ENCODE measurements around the gene SMIM45.

Gene SMIM45

GRCh38 chr22:41915786-41916493, 36.0 kb upstream of the SMIM45 start:
- no peak for DNase-seq

- no peak for DNase-seq
These were observed 35.1 kb upstream of the SMIM45 start for GRCh38 chr22:41916745-41917358.

- DNase-seq: no peak
These were observed 34.5 kb upstream of the SMIM45 start for GRCh38 chr22:41917375-41917902.

GRCh38 chr22:41917903-41918791, 33.8 kb upstream of the SMIM45 start:
- peak; percentile 62 to 66 for DNase-seq

- peak in 1 of 2 experiments; percentile 15 for DNase-seq
These were observed 32.4 kb upstream of the SMIM45 start for GRCh38 chr22:41919357-41920224.

- DNase-seq: no peak
These were observed 31.5 kb upstream of the SMIM45 start for GRCh38 chr22:41920271-41920976.

GRCh38 chr22:41922328-41922727, 29.6 kb upstream of the SMIM45 start:
- no peak for DNase-seq

- DNase-seq: no peak
These were observed 28.9 kb upstream of the SMIM45 start for GRCh38 chr22:41922940-41923594.

- no peak for DNase-seq
These were observed 28.2 kb upstream of the SMIM45 start for GRCh38 chr22:41923595-41924276.

- DNase-seq: peak; percentile 65 to 66
These were observed 26.0 kb upstream of the SMIM45 start for GRCh38 chr22:41925783-41926460.

GRCh38 chr22:41927813-41928212, 24.1 kb upstream of the SMIM45 start:
- DNase-seq: no peak

- no peak for DNase-seq
These were observed 23.1 kb upstream of the SMIM45 start for GRCh38 chr22:41928593-41929417.

GRCh38 chr22:41929418-41929810, 22.5 kb upstream of the SMIM45 start:
- no peak for DNase-seq

GRCh38 chr22:41931701-41932269, 20.2 kb upstream of the SMIM45 start:
- DNase-seq: no peak

GRCh38 chr22:41932353-41932752, 19.6 kb upstream of the SMIM45 start:
- no peak for DNase-seq

GRCh38 chr22:41933411-41934177, 18.4 kb upstream of the SMIM45 start:
- DNase-seq: peak in 1 of 2 experiments; percentile 14

GRCh38 chr22:41934284-41935014, 17.5 kb upstream of the SMIM45 start:
- DNase-seq: no peak

Data from Kasumi-1 (cell line).